ENCODE data around the gene SH3D21. TPM values are rescaled to one million over a fixed set of nuclear protein-coding genes. Genes with fewer than 3 reads are reported as not detected.

Gene SH3D21
- total and polyA plus RNA-seq, 2 of the 8 experiments (the other 6 are each of a cell fraction or from before 2014, with no cell fraction given), result 3.4 to 8.6 TPM

DNA sequence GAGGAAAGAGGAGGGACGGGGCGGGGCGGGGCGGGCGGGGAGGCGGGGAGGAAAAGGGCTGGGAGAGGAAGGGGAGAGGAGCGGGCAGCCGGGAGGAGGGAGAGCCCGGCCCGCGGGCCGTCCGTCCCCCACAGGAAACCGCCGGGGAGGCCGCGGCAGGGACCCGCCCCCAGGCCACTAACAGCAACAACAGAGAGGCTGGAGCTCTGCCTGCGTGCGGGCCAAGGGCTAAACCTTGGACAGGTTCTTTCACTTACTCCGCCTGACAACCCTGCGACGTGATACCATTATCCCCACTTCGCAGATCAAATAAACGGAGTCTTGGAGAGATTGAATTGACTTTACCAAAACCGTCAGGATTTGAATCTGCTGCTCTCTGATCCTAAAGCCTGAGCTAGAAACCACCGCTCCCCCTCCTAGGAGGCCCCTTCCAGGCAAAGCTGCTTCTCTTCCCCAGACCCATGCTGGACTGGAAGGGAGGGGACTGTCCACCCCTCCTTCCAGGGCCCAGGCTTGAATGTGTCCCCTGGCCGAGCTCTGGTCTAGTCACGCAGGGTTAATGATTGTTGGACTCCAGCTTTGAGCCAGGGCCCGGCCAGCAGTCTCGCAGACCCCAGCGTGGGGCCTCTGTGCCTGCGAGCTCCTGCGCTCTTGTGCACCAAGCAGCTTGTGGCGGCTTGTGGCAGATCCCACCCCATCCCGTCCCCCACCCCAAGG, 17.6 kb downstream of the SH3D21 start, which contains the start of gene EVA1B:
EVA1B (minus strand) TSS at position 10 of the 717 bp plus-strand sequence. CDS start 608 bp downstream, outside the sequence.
- H2BK120ac ChIP-seq (replicated peaks; ENCODE audit: low read depth, low read length), result peak within 1 kb of the TSS; percentile 13
- H2BK5ac ChIP-seq (ENCODE audit: low read depth, low read length), result no peak within 1 kb of the TSS
- H4K5ac ChIP-seq (ENCODE audit: insufficient read length, low read depth, low read length), result no peak within 1 kb of the TSS
- peak within 1 kb of the TSS; percentile 3; the same call in 1 of the 2 replicates for H2BK12ac ChIP-seq (ENCODE audit: low read depth, low read length)
- H2BK15ac ChIP-seq (ENCODE audit: low read length), result no peak within 1 kb of the TSS
- no peak within 1 kb of the TSS for H3K4ac ChIP-seq (replicated peaks; ENCODE audit: insufficient read length, low read depth, low read length)
- H4K20me1 ChIP-seq (replicated peaks in 1 of 2; ENCODE audit: control insufficient read depth in 1 of 2, insufficient read depth in 2 of 2, low read length in 2 of 2), result no peaks in the 10 kb centered on the region
- DNase-seq (ENCODE audit: low read depth in 1 of 2, low spot score in 2 of 2) (peak in 1 of 2 experiments; percentile 79), FAIRE-seq (no peak)
- peaks cover 0 to 39% (median 20%) of the 10 kb centered on the region in 4 experiments; a peak in 5 of 7 replicates for H3K27me3 ChIP-seq (replicated peaks in 1 of 4; ENCODE audit: control insufficient read depth in 3 of 4, extremely low read depth in 1 of 4, insufficient read depth in 3 of 4, low read length in 3 of 4)
- H3K4me3 ChIP-seq (ENCODE audit: extremely low read depth in 1 of 4, insufficient read depth in 2 of 4, low read depth in 3 of 4, low read length in 4 of 4), result peak within 1 kb of the TSS; percentile 27 to 67 (median 49)
- H4K91ac ChIP-seq (replicated peaks; ENCODE audit: insufficient read length, low read length), result no peak within 1 kb of the TSS
- H3K4me1 ChIP-seq (replicated peaks in 1 of 4; ENCODE audit: control insufficient read depth in 3 of 4, insufficient read depth in 4 of 4, low read length in 3 of 4), result peaks cover 0 to 28% (median 16%) of the 10 kb centered on the region in 4 experiments; a peak in 6 of 7 replicates
- peak within 1 kb of the TSS; percentile 79 to 89 for H3K4me2 ChIP-seq (ENCODE audit: insufficient read depth in 1 of 2, low read depth in 2 of 2, low read length in 2 of 2)
- H3K23me2 ChIP-seq (ENCODE audit: low read depth, low read length), result peaks cover 30% of the 10 kb centered on the region
- peak within 1 kb of the TSS; percentile 65; the same call in 1 of the 2 replicates for H2AK5ac ChIP-seq (ENCODE audit: low read depth, low read length)
- WGBS, 2 experiments (ENCODE audit: extremely low coverage in 1 of 2, insufficient coverage in 1 of 2, insufficient read length in 1 of 2, insufficient replicate concordance in 2 of 2, low coverage in 1 of 2, low lambda C conversion rate in 2 of 2, missing lambda C conversion rate in 1 of 2), result 4% methylated on average over 10 of the region's 36 CpGs; no CpG with 5 or more reads in 1 of the 2 experiments
- no peaks in the 10 kb centered on the region for H3K9me3 ChIP-seq (ENCODE audit: insufficient read depth in 2 of 2, low read depth in 1 of 2, low read length in 1 of 2)
- H3K79me1 ChIP-seq (ENCODE audit: low read depth, low read length), result no peaks in the 10 kb centered on the region; the same call in 1 of the 2 replicates
- H4K8ac ChIP-seq (ENCODE audit: extremely low read depth, insufficient read depth, low read length), result peak within 1 kb of the TSS; percentile 52; the same call in 1 of the 2 replicates
- H3K36me3 ChIP-seq (ENCODE audit: control insufficient read depth in 2 of 4, insufficient read depth in 4 of 4, low read length in 3 of 4), result no peaks in the 10 kb centered on the region
- no peaks in the 10 kb centered on the region for H3K79me2 ChIP-seq (ENCODE audit: control insufficient read depth in 1 of 2, insufficient read depth in 2 of 2, low read length in 2 of 2)
- TF ChIP-seq SIN3A (conservative IDR thresholded peaks at IDR 0.05 in 1 of 2, IDR thresholded peaks at IDR 0.05 in 1 of 2; ENCODE audit: low read depth in 1 of 2, low read length in 2 of 2), result peak in 1 of 2 experiments; percentile 33; a peak in 1 of 4 replicates
- peak; percentile 87; the same call in 1 of the 2 replicates for TF ChIP-seq KDM1A (IDR thresholded peaks at IDR 0.05; ENCODE audit: borderline replicate concordance, low read length)
- no peak; the same call in 1 of the 2 replicates for TF ChIP-seq SP4 (IDR thresholded peaks at IDR 0.05; ENCODE audit: low read length)
- TF ChIP-seq, protein P1, sequence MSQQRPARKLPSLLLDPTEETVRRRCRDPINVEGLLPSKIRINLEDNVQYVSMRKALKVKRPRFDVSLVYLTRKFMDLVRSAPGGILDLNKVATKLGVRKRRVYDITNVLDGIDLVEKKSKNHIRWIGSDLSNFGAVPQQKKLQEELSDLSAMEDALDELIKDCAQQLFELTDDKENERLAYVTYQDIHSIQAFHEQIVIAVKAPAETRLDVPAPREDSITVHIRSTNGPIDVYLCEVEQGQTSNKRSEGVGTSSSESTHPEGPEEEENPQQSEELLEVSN (IDR thresholded peaks at IDR 0.05), result no peak
- no peak for TF ChIP-seq SP1 (IDR thresholded peaks at IDR 0.05; ENCODE audit: low read depth, low read length)
- TF ChIP-seq HDAC2 (IDR thresholded peaks at IDR 0.05; ENCODE audit: borderline replicate concordance in 1 of 2, low read depth in 2 of 2, low read length in 2 of 2), result peak in 1 of 2 experiments; percentile 45; a peak in 1 of 4 replicates
- peak; percentile 18 for TF ChIP-seq EZH2 (IDR thresholded peaks at IDR 0.05; ENCODE audit: low read depth, low read length, severe bottlenecking)
- H2BK20ac ChIP-seq (ENCODE audit: low read length), result no peak within 1 kb of the TSS
- no peak within 1 kb of the TSS for H3K14ac ChIP-seq (ENCODE audit: insufficient read length)
- ChIA-PET POLR2A (ENCODE audit: partially characterized antibody) (interaction anchor here (0.6 to 9.3 kb wide), 21 partner anchors 8 to 236 kb away, joined by 3 to 130 read pairs (median 4); partner anchors contain the start of genes LSM10, SH3D21, STK40 and TRAPPC3), CTCF (ENCODE audit: partially characterized antibody) (interaction anchor here (0.7 to 2.8 kb wide), 8 partner anchors 10 to 224 kb away, joined by 3 to 20 read pairs (median 4); partner anchors contain the start of gene SH3D21)
- no peak within 1 kb of the TSS for H3K23ac ChIP-seq (ENCODE audit: insufficient read length)
- H3K18ac ChIP-seq (ENCODE audit: extremely low read depth, low read length), result peak within 1 kb of the TSS; percentile 32
- peak within 1 kb of the TSS in 3 of 4 experiments; percentile 1 to 71 (median 10); a peak in 4 of 7 replicates for H3K9ac ChIP-seq (replicated peaks in 1 of 4; ENCODE audit: extremely low read depth in 1 of 4, low read depth in 3 of 4, low read length in 3 of 4)
- no peak within 1 kb of the TSS for H3K56ac ChIP-seq (replicated peaks; ENCODE audit: insufficient read length, low read depth, low read length)
- no peak within 1 kb of the TSS for H2AFZ ChIP-seq (ENCODE audit: low read length)
- no peak within 1 kb of the TSS for H3K27ac ChIP-seq (ENCODE audit: low read depth, low read length)
